GM12865 (cell line): ENCODE results near the gene CHI3L1.

Experiments
- DNase-seq: peaks from one replicate; pipeline ENCODE4 v3.0.0; 2010; ENCODE audit warnings: low read depth
- H3K4me3 ChIP-seq: 2 replicates; pipeline ENCODE4 v1.5.1; 2011; ENCODE audit warnings: mild to moderate bottlenecking, low read depth, low read length, control low read depth
- TF ChIP-seq, protein P1 (sequence below): IDR thresholded peaks from 2 replicates; pipeline ENCODE4 v1.5.1; 2011; ENCODE audit warnings: low read length, control low read depth, low read depth, inconsistent platforms; ENCODE audit not compliant: insufficient read depth; ENCODE audit errors: missing control alignments

CHI3L1 gene

DNA sequence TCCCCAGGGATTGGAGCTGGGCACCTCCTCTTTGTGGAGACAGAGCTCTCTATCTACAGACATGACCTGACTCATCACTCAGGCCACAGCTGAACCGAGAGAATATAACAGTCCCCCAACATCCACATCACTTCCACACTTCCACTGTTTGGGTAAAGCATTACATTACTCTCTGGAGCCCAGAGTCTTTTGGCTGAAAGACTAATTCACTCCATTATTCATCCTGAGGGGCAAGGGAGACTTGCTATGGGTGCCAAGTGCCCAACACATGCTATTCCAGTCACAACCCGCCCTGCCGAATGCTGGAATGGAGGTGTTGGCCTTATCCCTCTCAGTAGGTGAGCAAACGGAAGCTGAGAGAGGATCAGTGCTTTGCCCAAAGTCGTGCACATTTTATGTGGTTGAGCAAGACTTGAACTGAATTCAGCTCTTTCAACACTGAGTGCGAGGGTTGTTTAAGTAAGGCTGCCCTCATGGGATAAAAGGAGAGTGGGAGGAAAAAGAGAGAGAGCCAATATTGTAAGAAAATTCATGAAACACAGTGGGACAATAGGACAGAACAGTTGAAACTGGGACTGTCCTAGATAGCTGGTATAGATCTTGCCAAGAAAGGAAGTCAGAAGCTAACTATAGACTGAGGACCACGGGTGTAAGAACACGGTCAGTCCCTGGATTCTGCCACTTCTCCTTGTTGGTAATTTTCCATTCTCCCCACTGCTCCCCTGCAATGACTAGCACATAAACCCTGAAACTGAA, 13.5 kb upstream of the CHI3L1 start:
- H3K4me3 ChIP-seq: no peak overlapping the region
- TF ChIP-seq, protein P1, sequence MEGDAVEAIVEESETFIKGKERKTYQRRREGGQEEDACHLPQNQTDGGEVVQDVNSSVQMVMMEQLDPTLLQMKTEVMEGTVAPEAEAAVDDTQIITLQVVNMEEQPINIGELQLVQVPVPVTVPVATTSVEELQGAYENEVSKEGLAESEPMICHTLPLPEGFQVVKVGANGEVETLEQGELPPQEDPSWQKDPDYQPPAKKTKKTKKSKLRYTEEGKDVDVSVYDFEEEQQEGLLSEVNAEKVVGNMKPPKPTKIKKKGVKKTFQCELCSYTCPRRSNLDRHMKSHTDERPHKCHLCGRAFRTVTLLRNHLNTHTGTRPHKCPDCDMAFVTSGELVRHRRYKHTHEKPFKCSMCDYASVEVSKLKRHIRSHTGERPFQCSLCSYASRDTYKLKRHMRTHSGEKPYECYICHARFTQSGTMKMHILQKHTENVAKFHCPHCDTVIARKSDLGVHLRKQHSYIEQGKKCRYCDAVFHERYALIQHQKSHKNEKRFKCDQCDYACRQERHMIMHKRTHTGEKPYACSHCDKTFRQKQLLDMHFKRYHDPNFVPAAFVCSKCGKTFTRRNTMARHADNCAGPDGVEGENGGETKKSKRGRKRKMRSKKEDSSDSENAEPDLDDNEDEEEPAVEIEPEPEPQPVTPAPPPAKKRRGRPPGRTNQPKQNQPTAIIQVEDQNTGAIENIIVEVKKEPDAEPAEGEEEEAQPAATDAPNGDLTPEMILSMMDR: no peak
- DNase-seq: no peak

DNA sequence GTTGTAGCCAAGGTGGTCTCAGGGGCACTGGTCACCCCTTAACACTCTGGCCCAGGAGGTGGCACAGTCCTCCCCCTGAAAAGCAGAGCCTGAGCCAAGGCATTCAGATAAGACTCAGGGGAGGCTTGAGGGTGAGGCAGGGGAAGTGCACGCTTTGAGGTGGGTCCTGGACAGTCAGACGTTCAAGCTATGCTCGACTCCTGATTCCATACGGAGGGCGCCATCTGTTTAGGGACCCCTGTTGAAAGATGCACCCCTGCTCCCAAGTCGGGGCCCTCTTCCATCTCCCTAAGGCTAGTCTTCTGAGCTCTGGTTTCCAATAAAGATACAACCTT, 12.9 kb upstream of the CHI3L1 start:
- TF ChIP-seq, protein P1: no peak
- no peak for DNase-seq
- no peak overlapping the region for H3K4me3 ChIP-seq

DNA sequence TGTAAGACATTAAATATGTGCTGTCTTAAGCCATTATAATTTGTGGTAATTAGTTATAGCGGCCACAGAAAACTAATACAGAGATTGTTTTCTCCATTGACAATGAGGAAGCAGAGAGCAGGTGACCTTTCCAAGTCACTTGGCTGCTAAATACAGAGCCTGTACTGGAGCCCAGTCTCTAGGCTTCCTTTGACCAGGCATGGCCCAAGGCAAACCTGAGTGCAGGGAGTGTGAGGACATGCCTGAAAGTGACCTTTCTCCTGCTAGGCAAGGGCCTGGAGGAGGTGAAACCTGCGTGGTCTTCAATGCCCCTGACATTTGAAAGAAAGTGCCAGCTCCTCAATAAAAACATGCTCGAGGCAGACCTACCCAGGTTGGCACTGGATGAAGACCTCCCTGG, 12.5 kb upstream of the CHI3L1 start:
- H3K4me3 ChIP-seq: no peak overlapping the region
- no peak for DNase-seq
- TF ChIP-seq, protein P1: no peak

DNA sequence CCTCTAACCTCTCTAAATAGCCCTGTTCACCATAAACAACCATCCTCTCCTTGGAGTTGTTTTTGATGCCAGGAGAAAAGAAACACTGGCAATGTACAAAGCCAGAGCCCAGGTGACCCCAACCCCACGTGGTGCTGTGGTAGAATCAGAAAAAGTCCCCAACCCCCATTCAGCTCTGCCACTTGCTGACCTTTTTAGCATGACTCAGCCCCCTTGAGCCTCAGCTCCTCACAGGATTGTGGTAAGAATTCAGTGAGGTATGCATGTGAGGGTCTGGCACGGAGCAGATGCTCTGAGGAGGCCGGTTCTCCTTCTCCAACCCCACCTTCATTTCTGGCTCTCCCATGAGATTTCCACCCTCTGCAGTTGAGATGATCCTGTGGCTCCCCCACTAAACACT, 11.1 kb upstream of the CHI3L1 start:
- H3K4me3 ChIP-seq: no peak overlapping the region
- no peak for DNase-seq
- TF ChIP-seq, protein P1: no peak

DNA sequence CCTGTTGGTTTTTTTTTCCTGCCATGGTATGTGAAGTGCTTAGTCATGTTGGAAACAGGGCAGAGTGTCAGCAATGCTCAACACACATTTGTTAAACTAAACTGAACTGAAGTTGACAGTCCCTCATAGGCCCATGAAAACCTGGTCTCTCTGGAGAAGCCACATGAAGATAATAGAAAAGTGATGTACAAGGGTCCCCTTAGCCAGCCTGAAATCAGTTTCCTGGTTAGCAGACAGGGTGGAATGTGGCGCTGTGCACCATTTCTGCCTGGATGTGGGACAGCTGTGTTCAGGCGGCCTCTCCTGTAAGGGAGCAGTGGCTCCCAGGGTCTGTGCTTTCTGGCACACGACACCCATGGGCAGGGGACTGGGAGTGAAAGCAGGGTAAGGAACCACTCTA, 9.9 kb upstream of the CHI3L1 start:
- no peak for DNase-seq
- H3K4me3 ChIP-seq: no peak overlapping the region
- TF ChIP-seq, protein P1: no peak

DNA sequence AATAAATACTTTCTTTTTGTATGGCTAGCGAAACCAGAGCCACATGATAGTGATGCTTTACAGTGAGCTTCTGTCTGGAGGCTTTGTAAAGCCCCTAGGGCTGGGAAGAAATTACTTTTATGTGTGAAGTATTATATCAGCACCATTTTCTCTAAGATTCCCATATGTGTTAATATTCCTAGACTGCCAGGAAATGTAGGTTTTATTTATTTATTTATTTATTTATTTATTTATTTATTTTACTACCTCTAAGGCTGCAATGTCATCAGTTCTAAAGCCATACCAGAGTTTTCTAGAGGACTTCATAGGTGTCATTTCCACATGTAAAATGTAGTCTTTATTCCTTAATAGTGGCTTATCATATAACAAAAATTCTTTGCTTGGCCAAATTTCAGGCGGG, 4.4 kb upstream of the CHI3L1 start:
- TF ChIP-seq, protein P1: no peak
- no peak for DNase-seq
- no peak overlapping the region for H3K4me3 ChIP-seq

DNA sequence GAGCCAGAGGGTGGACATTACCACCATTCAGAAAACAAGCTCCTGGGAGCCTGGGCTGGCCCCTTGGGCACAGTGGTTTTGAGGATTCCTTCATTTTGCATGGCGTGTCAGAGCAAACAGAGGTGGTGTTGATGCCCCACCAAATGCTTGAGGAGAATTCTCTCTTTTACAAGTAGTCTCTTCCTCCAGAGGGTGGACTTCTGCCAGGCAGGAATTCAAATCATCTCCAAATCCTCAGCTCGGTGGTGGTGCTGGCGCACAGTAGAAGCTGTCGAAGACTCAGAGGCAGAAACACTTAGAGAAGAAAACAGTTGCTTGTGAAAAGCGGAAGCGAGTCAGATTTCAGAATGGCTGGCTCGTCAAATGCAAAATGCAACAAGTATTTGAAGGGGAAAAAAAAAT, 3.4 kb upstream of the CHI3L1 start:
- H3K4me3 ChIP-seq: no peak overlapping the region
- no peak for DNase-seq
- TF ChIP-seq, protein P1: no peak
